H1 (cell line): ENCODE results near the gene HSPB1. TPM values are rescaled to one million over a fixed set of nuclear protein-coding genes. Genes with fewer than 3 reads are reported as not detected.

ENCODE experiments used
- CTCF ChIA-PET: fragments of 300-600 bp; sonication (Branson Sonifier 250); formaldehyde crosslinking; loops from one replicate; lab custom pipeline; 2021; ENCODE audit not compliant: partially characterized antibody; lab: Charles Lee
- POLR2A ChIA-PET: fragments of 300-600 bp; sonication (Branson Sonifier 250); formaldehyde crosslinking; loops from one replicate; lab custom pipeline; 2021; ENCODE audit warnings: inconsistent platforms; ENCODE audit not compliant: partially characterized antibody; lab: Charles Lee
- DNase-seq, 2 experiments: peaks; one replicate each; pipeline versions ENCODE4 v3.0.0 to v3.0.0-alpha.2; 2010 to 2022; ENCODE audit warnings: low spot score in 2 of 2, low read depth in 1 of 2, mixed read lengths in 1 of 2
- FAIRE-seq: peaks from 2 replicates; lab custom pipeline; 2011; peaks lifted over from hg19 to GRCh38; lab: Jason Lieb, UNC
- H2AFZ ChIP-seq: 2 replicates; pipeline ENCODE4 v1.8.1; 2012; ENCODE audit warnings: low read length, inconsistent platforms
- H2AK5ac ChIP-seq: 2 replicates; pipeline ENCODE4 v1.6.1; 2013; ENCODE audit warnings: low read depth, low read length
- H2BK120ac ChIP-seq: replicated peaks from 2 replicates; pipeline ENCODE3; 2013; ENCODE audit warnings: low read depth, low read length, inconsistent platforms
- H2BK12ac ChIP-seq: 2 replicates; pipeline ENCODE4 v1.6.1; 2013; ENCODE audit warnings: low read depth, low read length
- H2BK15ac ChIP-seq: 2 replicates; pipeline ENCODE4 v1.6.1; 2013; ENCODE audit warnings: low read length
- H2BK20ac ChIP-seq: 2 replicates; pipeline ENCODE4 v1.6.1; 2013; ENCODE audit warnings: low read length
- H2BK5ac ChIP-seq: 2 replicates; pipeline ENCODE4 v1.6.1; 2013; ENCODE audit warnings: low read depth, low read length
- H3K14ac ChIP-seq: 2 replicates; pipeline ENCODE4 v1.6.1; 2013; ENCODE audit warnings: inconsistent platforms; ENCODE audit not compliant: insufficient read length
- H3K18ac ChIP-seq: 2 replicates; pipeline ENCODE4 v1.6.1; 2013; ENCODE audit warnings: low read length; ENCODE audit errors: extremely low read depth
- H3K23ac ChIP-seq: 2 replicates; pipeline ENCODE4 v1.6.1; 2013; ENCODE audit warnings: inconsistent platforms; ENCODE audit not compliant: insufficient read length
- H3K23me2 ChIP-seq: 2 replicates; pipeline ENCODE4 v1.6.1; 2013; ENCODE audit warnings: low read depth, low read length
- H3K27ac ChIP-seq: 2 replicates; pipeline ENCODE4 v1.6.1; 2011; ENCODE audit warnings: low read depth, low read length, inconsistent platforms
- H3K27me3 ChIP-seq, 4 experiments: replicated peaks in 1 of 4; 1 replicate in 1 of 4; 2 replicates in 3 of 4; pipeline versions ENCODE4 v1.6.1 to v1.8.1; 2011 to 2013; ENCODE audit warnings: low read length in 3 of 4, mild to moderate bottlenecking in 3 of 4, inconsistent platforms in 2 of 4, mixed read lengths in 2 of 4, moderate library complexity in 1 of 4; ENCODE audit not compliant: control insufficient read depth in 3 of 4, insufficient read depth in 3 of 4; ENCODE audit errors: extremely low read depth in 1 of 4
- H3K36me3 ChIP-seq, 4 experiments: 2 replicates each; pipeline versions ENCODE4 v1.6.1 to v1.8.1; 2011 to 2013; ENCODE audit warnings: mild to moderate bottlenecking in 4 of 4, low read length in 3 of 4, moderate library complexity in 2 of 4, control low read depth in 1 of 4, inconsistent platforms in 1 of 4; ENCODE audit not compliant: insufficient read depth in 4 of 4, control insufficient read depth in 2 of 4
- H3K4ac ChIP-seq: replicated peaks from 2 replicates; pipeline ENCODE3; 2013; ENCODE audit warnings: low read length, low read depth, mixed read lengths, inconsistent platforms; ENCODE audit not compliant: insufficient read length
- H3K4me1 ChIP-seq, 4 experiments: replicated peaks in 1 of 4; 1 replicate in 1 of 4; 2 replicates in 3 of 4; pipeline versions ENCODE4 v1.6.1 to v1.8.1; 2011 to 2013; ENCODE audit warnings: low read length in 3 of 4, inconsistent platforms in 2 of 4, mixed read lengths in 1 of 4; ENCODE audit not compliant: insufficient read depth in 4 of 4, control insufficient read depth in 3 of 4
- H3K4me2 ChIP-seq, 2 experiments: 2 replicates each; pipeline versions ENCODE4 v1.6.1 to v1.8.1; 2011 to 2013; ENCODE audit warnings: low read depth in 2 of 2, low read length in 2 of 2, control low read depth in 1 of 2, inconsistent platforms in 1 of 2, mild to moderate bottlenecking in 1 of 2; ENCODE audit not compliant: insufficient read depth in 1 of 2
- H3K4me3 ChIP-seq, 4 experiments: fragments of 200-600, 300-600 bp in 1 of 4; sonication (generic), shearing (Covaris generic), sonication (Bioruptor Twin) in 1 of 4; 2 replicates each; pipeline versions ENCODE4 v1.5.1 to v1.8.1; 2011 to 2016; ENCODE audit warnings: low read length in 4 of 4, low read depth in 3 of 4, control low read depth in 2 of 4, inconsistent platforms in 2 of 4, mild to moderate bottlenecking in 2 of 4, mixed read lengths in 1 of 4, moderate library complexity in 1 of 4; ENCODE audit not compliant: insufficient read depth in 2 of 4; ENCODE audit errors: extremely low read depth in 1 of 4
- H3K56ac ChIP-seq: replicated peaks from 2 replicates; pipeline ENCODE3; 2013; ENCODE audit warnings: low read depth, mild to moderate bottlenecking, mixed read lengths, low read length, inconsistent platforms; ENCODE audit not compliant: insufficient read length
- H3K79me1 ChIP-seq: 2 replicates; pipeline ENCODE4 v1.6.1; 2013; ENCODE audit warnings: low read depth, low read length, control low read depth
- H3K79me2 ChIP-seq, 2 experiments: 2 replicates each; pipeline versions ENCODE4 v1.6.1 to v1.8.1; 2012 to 2013; ENCODE audit warnings: low read length in 2 of 2, mild to moderate bottlenecking in 2 of 2, inconsistent platforms in 1 of 2; ENCODE audit not compliant: insufficient read depth in 2 of 2, control insufficient read depth in 1 of 2
- H3K9ac ChIP-seq, 4 experiments: replicated peaks in 1 of 4; 1 replicate in 1 of 4; 2 replicates in 3 of 4; pipeline versions ENCODE4 v1.6.1 to v1.8.1; 2011 to 2013; ENCODE audit warnings: low read depth in 3 of 4, low read length in 3 of 4, control low read depth in 2 of 4, mild to moderate bottlenecking in 2 of 4, moderate library complexity in 2 of 4, inconsistent platforms in 1 of 4; ENCODE audit errors: extremely low read depth in 1 of 4
- H3K9me3 ChIP-seq, 2 experiments: 2 replicates each; pipeline versions ENCODE4 v1.6.1 to v1.8.1; 2012 to 2013; ENCODE audit warnings: mild to moderate bottlenecking in 2 of 2, moderate library complexity in 2 of 2, control low read depth in 1 of 2, inconsistent platforms in 1 of 2, low read depth in 1 of 2, low read length in 1 of 2, mixed read lengths in 1 of 2; ENCODE audit not compliant: insufficient read depth in 2 of 2
- H4K20me1 ChIP-seq, 2 experiments: replicated peaks in 1 of 2; 2 replicates each; pipeline versions ENCODE3 to v1.8.1; 2011 to 2013; ENCODE audit warnings: inconsistent platforms in 2 of 2, low read length in 2 of 2, mild to moderate bottlenecking in 1 of 2; ENCODE audit not compliant: insufficient read depth in 2 of 2, control insufficient read depth in 1 of 2
- H4K5ac ChIP-seq: 2 replicates; pipeline ENCODE4 v1.6.1; 2013; ENCODE audit warnings: low read length, low read depth, mixed read lengths, inconsistent platforms; ENCODE audit not compliant: insufficient read length
- H4K8ac ChIP-seq: 2 replicates; pipeline ENCODE4 v1.8.0; 2013; ENCODE audit warnings: mild to moderate bottlenecking, moderate library complexity, low read length, inconsistent platforms; ENCODE audit not compliant: insufficient read depth; ENCODE audit errors: extremely low read depth
- H4K91ac ChIP-seq: replicated peaks from 2 replicates; pipeline ENCODE3; 2013; ENCODE audit warnings: low read length, mixed read lengths, inconsistent platforms; ENCODE audit not compliant: insufficient read length
- CEBPB ChIP-seq: IDR thresholded peaks from 2 replicates; pipeline ENCODE4 v1.6.1; 2012; ENCODE audit warnings: low read depth, low read length
- CHD1 ChIP-seq: IDR thresholded peaks from 2 replicates; pipeline ENCODE4 v1.6.1; 2012; ENCODE audit warnings: low read depth, low read length, improper control_type of control experiment
- CHD2 ChIP-seq: IDR thresholded peaks from 2 replicates; pipeline ENCODE4 v1.6.1; 2012; ENCODE audit warnings: low read length, improper control_type of control experiment
- EZH2 ChIP-seq: fragments of 200-600 bp; sonication (generic); IDR thresholded peaks from 2 replicates; pipeline ENCODE4 v1.7.1; 2012; ENCODE audit warnings: low read depth, mild to moderate bottlenecking, moderate library complexity, low read length, inconsistent platforms; ENCODE audit not compliant: severe bottlenecking
- FOSL1 ChIP-seq: IDR thresholded peaks from 2 replicates; pipeline ENCODE4 v1.6.1; 2011; ENCODE audit warnings: mild to moderate bottlenecking, low read depth, low read length, moderate library complexity; ENCODE audit not compliant: insufficient read depth
- SAP30 ChIP-seq: fragments of 300-600 bp; sonication (generic); IDR thresholded peaks from 2 replicates; pipeline ENCODE4 v1.7.1; 2012; ENCODE audit warnings: low read length, moderate library complexity, mild to moderate bottlenecking, inconsistent platforms; ENCODE audit not compliant: insufficient read depth, insufficient replicate concordance
- SUZ12 ChIP-seq: fragments of 200-600 bp; sonication (generic); IDR thresholded peaks from 2 replicates; pipeline ENCODE4 v1.6.1; 2012; ENCODE audit warnings: mild to moderate bottlenecking, inconsistent platforms, low read length, moderate library complexity, mixed read lengths
- WGBS, 2 experiments: shearing (Covaris generic) in 1 of 2; methylation state at CpG; one replicate each; pipeline versions ENCODE4 v1.1.6 to v1.1.7; 2013 to 2015; ENCODE audit warnings: low lambda C conversion rate in 2 of 2, mixed read lengths in 2 of 2, inconsistent platforms in 1 of 2, low coverage in 1 of 2, missing lambda C conversion rate in 1 of 2; ENCODE audit not compliant: insufficient replicate concordance in 2 of 2, insufficient coverage in 1 of 2, insufficient read length in 1 of 2; ENCODE audit errors: extremely low coverage in 1 of 2, missing lambda C conversion rate in 1 of 2; 5-methylcytosine and 5-hydroxymethylcytosine counted together
- polyA plus RNA-seq, 7 experiments: library from polyadenylated mRNA; depleted of rRNA in 3 of 7; stranded (reverse) in 5 of 7; unstranded in 2 of 7; fragments of >200 nt in 5 of 7; fragments of 200-250 nt in 2 of 7; gene quantifications; 1 replicate in 5 of 7; 2 replicates in 1 of 7; 4 replicates in 1 of 7; pipeline versions ENCODE4 v1.2.1 to v1.2.3, GENCODE V29; 2011 to 2013; ENCODE audit warnings: missing spikeins in 2 of 7, mixed read lengths in 2 of 7
- total RNA-seq: library from RNA; stranded (reverse); fragmentation: NEBNext Ultra II Directional; extraction: Animal tissue kit (Norgen Biotek cat#: 25700); gene quantifications from 2 replicates; pipeline ENCODE4 v1.2.1, GENCODE V29; 2021
- TF ChIP-seq, protein P1 (sequence below): IDR thresholded peaks from 2 replicates; pipeline ENCODE4 v1.6.1; 2012; ENCODE audit warnings: low read length, inconsistent platforms
- TF ChIP-seq, protein P2 (sequence below): IDR thresholded peaks from 2 replicates; pipeline ENCODE4 v1.6.1; 2011; ENCODE audit warnings: low read length, improper control_type of control experiment

HSPB1 gene
- total and polyA plus RNA-seq, 2 of the 8 experiments (the other 6 are each of a cell fraction or from before 2014, with no cell fraction given), result 165 to 254 TPM

GRCh38 chr7:76300166-76300731 lies 2.2 kb upstream of the HSPB1 start:
- no peak for FAIRE-seq
- TF ChIP-seq, protein P1, sequence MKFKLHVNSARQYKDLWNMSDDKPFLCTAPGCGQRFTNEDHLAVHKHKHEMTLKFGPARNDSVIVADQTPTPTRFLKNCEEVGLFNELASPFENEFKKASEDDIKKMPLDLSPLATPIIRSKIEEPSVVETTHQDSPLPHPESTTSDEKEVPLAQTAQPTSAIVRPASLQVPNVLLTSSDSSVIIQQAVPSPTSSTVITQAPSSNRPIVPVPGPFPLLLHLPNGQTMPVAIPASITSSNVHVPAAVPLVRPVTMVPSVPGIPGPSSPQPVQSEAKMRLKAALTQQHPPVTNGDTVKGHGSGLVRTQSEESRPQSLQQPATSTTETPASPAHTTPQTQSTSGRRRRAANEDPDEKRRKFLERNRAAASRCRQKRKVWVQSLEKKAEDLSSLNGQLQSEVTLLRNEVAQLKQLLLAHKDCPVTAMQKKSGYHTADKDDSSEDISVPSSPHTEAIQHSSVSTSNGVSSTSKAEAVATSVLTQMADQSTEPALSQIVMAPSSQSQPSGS, result no peak
- no peak for TF ChIP-seq CEBPB
- TF ChIP-seq SUZ12, result no peak
- no peak for TF ChIP-seq SAP30
- TF ChIP-seq, protein P2, sequence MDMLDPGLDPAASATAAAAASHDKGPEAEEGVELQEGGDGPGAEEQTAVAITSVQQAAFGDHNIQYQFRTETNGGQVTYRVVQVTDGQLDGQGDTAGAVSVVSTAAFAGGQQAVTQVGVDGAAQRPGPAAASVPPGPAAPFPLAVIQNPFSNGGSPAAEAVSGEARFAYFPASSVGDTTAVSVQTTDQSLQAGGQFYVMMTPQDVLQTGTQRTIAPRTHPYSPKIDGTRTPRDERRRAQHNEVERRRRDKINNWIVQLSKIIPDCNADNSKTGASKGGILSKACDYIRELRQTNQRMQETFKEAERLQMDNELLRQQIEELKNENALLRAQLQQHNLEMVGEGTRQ, result no peak
- TF ChIP-seq EZH2, result no peak
- no peak for TF ChIP-seq CHD1
- no peak for TF ChIP-seq FOSL1
- TF ChIP-seq CHD2, result no peak

More at GRCh38 chr7:76300166-76300731, 2.2 kb upstream of the HSPB1 start:
- no peak overlapping the region for H3K4me3 ChIP-seq
- no peaks in the 10 kb centered on the region for H3K79me2 ChIP-seq
- no peak overlapping the region for H3K4ac ChIP-seq
- H2BK120ac ChIP-seq, result no peak overlapping the region
- H3K27ac ChIP-seq, result no peak overlapping the region
- peaks cover 0 to 5% (median under 1%) of the 10 kb centered on the region in 4 experiments; a peak in 1 of 7 replicates for H3K4me1 ChIP-seq
- H3K36me3 ChIP-seq, result no peaks in the 10 kb centered on the region
- H3K14ac ChIP-seq, result no peak overlapping the region
- peak overlapping the region; percentile 27 for H4K91ac ChIP-seq
- ChIA-PET CTCF (interaction anchor here (19.4 kb wide), 1 partner anchor 11 kb away, joined by 426 read pairs; the partner anchor contains the start of gene HSPB1), POLR2A (interaction anchor here (0.5 kb wide), 1 partner anchor 108 kb away, joined by 3 read pairs; no protein-coding TSS in a partner anchor)
- H4K5ac ChIP-seq, result no peak overlapping the region
- H4K20me1 ChIP-seq, result no peaks in the 10 kb centered on the region
- 89% methylated on average over 7 of the region's 7 CpGs; no CpG with 5 or more reads in 1 of the 2 experiments for WGBS, 2 experiments
- no peak overlapping the region for H3K9ac ChIP-seq
- H2BK15ac ChIP-seq, result no peak overlapping the region
- no peak overlapping the region for H3K56ac ChIP-seq
- no peak for DNase-seq
- H4K8ac ChIP-seq, result no peak overlapping the region
- H3K18ac ChIP-seq, result no peak overlapping the region
- H3K9me3 ChIP-seq, result no peaks in the 10 kb centered on the region
- no peaks in the 10 kb centered on the region for H3K79me1 ChIP-seq
- H3K23ac ChIP-seq, result no peak overlapping the region
- H3K4me2 ChIP-seq, result no peak overlapping the region
- H2AK5ac ChIP-seq, result peak overlapping the region; percentile 40; the same call in 1 of the 2 replicates
- peaks cover 4% of the 10 kb centered on the region; the same call in 1 of the 2 replicates for H3K23me2 ChIP-seq
- H3K27me3 ChIP-seq, result peaks cover 0 to 6% (median 4%) of the 10 kb centered on the region in 4 experiments; a peak in 3 of 7 replicates
- no peak overlapping the region for H2AFZ ChIP-seq
- no peak overlapping the region for H2BK5ac ChIP-seq
- H2BK20ac ChIP-seq, result no peak overlapping the region
- H2BK12ac ChIP-seq, result 0 out of 2 replicates have a peak overlapping the region, but pooled peaks have one; percentile 39
